Fibroblast of villous mesenchyme (primary cell): ENCODE measurements around the gene STARD6. TPM values are rescaled to one million over a fixed set of nuclear protein-coding genes. Genes with fewer than 3 reads are reported as not detected.

Experiments
- DNase-seq: peaks from one replicate; pipeline ENCODE4 v3.0.0-alpha.2; 2010; ENCODE audit warnings: low read depth
- H3K4me3 ChIP-seq: 2 replicates; pipeline ENCODE4 v1.5.1; 2011; ENCODE audit warnings: low read depth, mild to moderate bottlenecking, low read length
- CTCF ChIP-seq: IDR thresholded peaks from 2 replicates; pipeline ENCODE4 v1.5.1; 2012; ENCODE audit warnings: low read depth, mild to moderate bottlenecking, low read length; ENCODE audit not compliant: insufficient read depth
- total RNA-seq: library from RNA; depleted of rRNA; stranded (reverse); fragments of >200 nt; gene quantifications from 2 replicates; pipeline ENCODE4 v1.2.3, GENCODE V29; 2012

Gene STARD6
- total RNA-seq, result 0.43 TPM in 1 of 2 replicates, not detected in the other

DNA sequence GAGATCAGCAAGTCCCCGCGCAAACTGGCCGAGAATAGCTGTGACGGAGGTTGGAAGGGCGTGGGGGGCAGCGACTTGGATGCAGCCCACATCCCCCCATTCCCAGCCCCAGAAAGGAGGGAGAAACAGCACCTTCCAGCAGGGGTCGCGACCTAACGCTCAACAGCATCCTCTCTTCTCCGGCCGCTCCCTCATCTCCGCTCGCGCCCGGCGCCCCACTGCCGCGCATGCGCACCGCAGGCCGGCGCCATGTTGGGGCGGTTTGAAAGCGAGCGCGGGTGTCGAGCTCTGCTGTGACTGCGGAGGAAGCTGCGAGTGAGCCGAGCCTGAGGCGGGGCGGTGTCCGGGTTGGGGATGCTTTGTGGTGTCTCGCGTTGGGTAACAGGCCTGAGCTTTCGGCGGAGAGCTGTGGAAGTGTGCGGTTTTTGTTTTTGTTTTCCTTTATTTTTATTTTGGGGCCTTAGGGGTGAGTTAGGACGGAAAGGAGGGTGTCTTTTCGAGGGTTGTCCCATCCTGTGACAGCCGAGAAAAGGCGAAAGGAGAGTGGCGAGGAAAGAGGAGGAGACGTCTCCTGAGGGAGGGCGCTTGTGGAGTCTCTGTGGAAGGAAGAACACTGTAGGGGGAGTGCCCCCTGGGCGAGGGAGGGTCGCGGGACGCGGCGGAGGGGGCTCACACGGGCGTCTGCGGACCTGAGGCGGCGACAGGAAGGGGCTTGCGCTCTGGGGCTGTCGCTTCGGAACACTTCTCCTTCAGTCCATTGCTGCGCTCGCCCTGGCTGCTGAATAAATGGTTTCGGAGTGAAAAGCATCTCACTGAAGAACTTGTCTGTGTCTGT, at the start of gene STARD6, which contains the start of gene C18orf54:
TSS of gene STARD6 (minus strand) at position 199 of the 835 bp plus-strand sequence. CDS start 3,285 bp downstream, outside the sequence.
TSS of gene C18orf54 (plus strand) at position 247 of the 835 bp plus-strand sequence. CDS start 2,667 bp downstream, outside the sequence.
- peak; percentile 92 for DNase-seq
- peak; percentile 34 for TF ChIP-seq CTCF
- H3K4me3 ChIP-seq, result peak within 1 kb of the TSS; percentile 80

DNA sequence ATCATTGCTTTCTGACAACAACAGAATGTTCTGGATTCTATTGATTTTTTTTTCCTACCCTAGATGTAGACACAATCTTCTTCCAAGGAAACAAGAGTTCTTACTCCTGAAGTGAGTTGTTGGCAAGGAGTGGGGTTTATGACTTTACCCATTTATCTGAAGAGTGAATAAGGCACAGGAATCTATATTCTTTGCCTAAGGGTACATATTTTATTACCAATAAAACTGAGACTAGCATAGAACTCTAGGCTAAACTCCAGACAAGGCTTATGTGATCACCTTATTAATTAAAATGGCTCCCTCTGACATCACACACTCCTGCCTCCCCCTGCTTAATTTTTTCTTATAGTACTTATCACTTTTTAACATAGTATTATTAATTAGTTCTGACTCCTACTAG, 47.6 kb upstream of the STARD6 start:
- no peak for DNase-seq
- TF ChIP-seq CTCF, result no peak
- no peak overlapping the region for H3K4me3 ChIP-seq

DNA sequence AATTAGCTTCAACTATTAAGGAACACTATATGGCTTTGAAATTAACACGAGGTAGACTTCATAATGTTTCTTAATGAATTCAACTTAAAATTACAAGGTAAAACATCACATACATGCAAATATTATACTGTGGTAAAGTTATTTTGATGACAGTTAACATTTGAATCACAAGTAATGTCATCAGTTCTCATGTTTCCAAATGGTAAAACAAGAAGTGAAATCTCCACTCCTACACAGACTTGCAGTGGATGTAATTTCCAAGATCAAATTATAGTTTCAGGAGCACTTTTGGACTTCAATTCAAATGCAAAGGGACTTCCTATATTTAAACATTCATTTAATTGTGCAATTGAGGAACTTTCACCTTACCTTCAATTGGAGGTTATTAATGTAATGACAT, 39.1 kb upstream of the STARD6 start:
- no peak for DNase-seq
- TF ChIP-seq CTCF, result no peak
- no peak overlapping the region for H3K4me3 ChIP-seq

- no peak for TF ChIP-seq CTCF
- H3K4me3 ChIP-seq, result no peak overlapping the region
- no peak for DNase-seq
These were observed 36.1 kb upstream of the STARD6 start for GRCh38 chr18:54393648-54394294.

DNA sequence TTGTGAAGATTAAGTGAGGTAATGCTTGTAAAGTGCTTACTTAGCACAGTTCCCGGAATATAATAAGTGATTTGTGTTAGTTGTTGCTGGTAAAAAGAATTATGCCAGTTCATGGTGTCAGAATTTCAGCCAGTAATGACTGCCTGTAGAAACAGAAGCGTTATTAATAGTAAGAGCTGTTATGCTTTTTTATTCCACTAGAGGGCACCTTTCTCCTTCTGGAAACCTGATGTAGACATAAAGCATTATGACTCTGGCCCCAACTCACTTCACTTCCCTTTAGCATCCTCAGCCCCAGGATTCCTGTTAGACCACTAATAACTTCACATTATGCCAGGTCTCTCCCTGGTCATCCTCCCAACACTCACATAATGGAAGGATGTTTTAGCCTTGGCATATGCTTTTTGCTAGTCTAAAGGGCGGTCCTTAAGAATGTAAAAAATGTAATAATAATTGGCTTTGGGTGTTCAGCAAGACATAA, 34.9 kb upstream of the STARD6 start:
- no peak overlapping the region for H3K4me3 ChIP-seq
- TF ChIP-seq CTCF, result peak; percentile 72
- DNase-seq, result peak; percentile 71

GRCh38 chr18:54390838-54391237, 33.2 kb upstream of the STARD6 start:
- no peak overlapping the region for H3K4me3 ChIP-seq
- no peak for TF ChIP-seq CTCF
- no peak for DNase-seq
